Measurements from ENCODE around the gene DNMBP. TPM values are rescaled to one million over a fixed set of nuclear protein-coding genes. Genes with fewer than 3 reads are reported as not detected.
"Not testable (repeated sequence)": the region's sequence is repeated elsewhere in the genome, so short reads cannot be mapped to it uniquely, and the experiment has no call there.

DNMBP gene
- total RNA-seq, 1 experiment from 2014 or later = 39.3 TPM

DNA sequence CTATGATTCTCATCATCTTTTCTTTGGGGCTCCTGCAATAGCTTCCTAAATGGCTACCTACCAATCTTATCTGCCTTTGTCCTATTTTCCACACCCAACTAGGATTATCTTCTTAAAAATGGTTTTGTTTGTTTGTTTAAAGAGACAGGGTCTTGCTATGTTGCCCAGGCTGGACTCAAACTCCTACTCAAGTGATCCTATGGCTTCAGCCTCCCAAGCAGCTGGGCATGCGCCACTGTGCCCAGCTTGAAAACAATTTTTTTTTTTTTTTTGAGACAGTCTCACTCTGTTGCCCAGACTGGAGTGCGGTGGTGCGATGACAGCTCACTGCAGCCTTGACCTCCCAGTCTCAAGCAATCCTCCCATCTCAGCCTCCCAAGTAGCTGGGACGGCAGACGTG, 14.9 kb downstream of the DNMBP start:
- Histone ChIP-seq H3K4me3 (ENCODE audit: low read depth in 2 of 2, low read length in 2 of 2) (no peak overlapping the region), H3K36me3 (ENCODE audit: control insufficient read depth, insufficient read depth, low read length) (no peaks in the 10 kb centered on the region), H3K27ac (ENCODE audit: low read length) (no peak overlapping the region), H3K27me3 (ENCODE audit: control insufficient read depth, insufficient read depth, low read length) (no peaks in the 10 kb centered on the region), H3K9me3 (ENCODE audit: control insufficient read depth, insufficient read depth, low read depth, low read length) (no peaks in the 10 kb centered on the region), H3K4me1 (ENCODE audit: control insufficient read depth, insufficient read depth, low read length) (peaks cover 32% of the 10 kb centered on the region)
- intact Hi-C loops (cut with micrococcal nuclease; ENCODE audit: unreplicated experiment) (no loop called here), in situ Hi-C loops (cut with HindIII; ENCODE audit: low pct_unique_long_range_greater_than_20kb, low sequenced_read_pairs) (no loop called here)
- no TSS peak for BruUV-seq (replicated peaks)
- no peak for TF ChIP-seq SIN3A (IDR thresholded peaks at IDR 0.05; ENCODE audit: borderline replicate concordance, insufficient read depth, low read depth, low read length)
- TF ChIP-seq POLR2AphosphoS5 (IDR thresholded peaks at IDR 0.05; ENCODE audit: low read depth, low read length) = no peak
- TF ChIP-seq REST (IDR thresholded peaks at IDR 0.05; ENCODE audit: insufficient read depth in 1 of 2, low read depth in 2 of 2, low read length in 1 of 2) = no peak
- TF ChIP-seq TCF7L2 (IDR thresholded peaks at IDR 0.05; ENCODE audit: low read depth, low read length) = no peak
- TF ChIP-seq, protein P1, sequence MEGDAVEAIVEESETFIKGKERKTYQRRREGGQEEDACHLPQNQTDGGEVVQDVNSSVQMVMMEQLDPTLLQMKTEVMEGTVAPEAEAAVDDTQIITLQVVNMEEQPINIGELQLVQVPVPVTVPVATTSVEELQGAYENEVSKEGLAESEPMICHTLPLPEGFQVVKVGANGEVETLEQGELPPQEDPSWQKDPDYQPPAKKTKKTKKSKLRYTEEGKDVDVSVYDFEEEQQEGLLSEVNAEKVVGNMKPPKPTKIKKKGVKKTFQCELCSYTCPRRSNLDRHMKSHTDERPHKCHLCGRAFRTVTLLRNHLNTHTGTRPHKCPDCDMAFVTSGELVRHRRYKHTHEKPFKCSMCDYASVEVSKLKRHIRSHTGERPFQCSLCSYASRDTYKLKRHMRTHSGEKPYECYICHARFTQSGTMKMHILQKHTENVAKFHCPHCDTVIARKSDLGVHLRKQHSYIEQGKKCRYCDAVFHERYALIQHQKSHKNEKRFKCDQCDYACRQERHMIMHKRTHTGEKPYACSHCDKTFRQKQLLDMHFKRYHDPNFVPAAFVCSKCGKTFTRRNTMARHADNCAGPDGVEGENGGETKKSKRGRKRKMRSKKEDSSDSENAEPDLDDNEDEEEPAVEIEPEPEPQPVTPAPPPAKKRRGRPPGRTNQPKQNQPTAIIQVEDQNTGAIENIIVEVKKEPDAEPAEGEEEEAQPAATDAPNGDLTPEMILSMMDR (IDR thresholded peaks at IDR 0.05) = no peak
- ChIA-PET CTCF (no interaction called here), POLR2A (interaction anchor here (0.6 kb wide), 2 partner anchors 24 to 38 kb away, joined by 3 to 9 read pairs; no protein-coding TSS in a partner anchor)
- no peak for DNase-seq (ENCODE audit: low read depth, low spot score)
- ATAC-seq = no peak

GRCh38 chr10:99993701-99994689, 15.8 kb downstream of the DNMBP start:
- ChIA-PET CTCF (no interaction called here), POLR2A (interaction anchor here (0.6 kb wide), 3 partner anchors 23 to 275 kb away, joined by 3 to 9 read pairs (median 3); no protein-coding TSS in a partner anchor)
- H3K9me3 ChIP-seq (ENCODE audit: control insufficient read depth, insufficient read depth, low read depth, low read length) = no peaks in the 10 kb centered on the region
- no peak overlapping the region for H3K4me3 ChIP-seq (ENCODE audit: low read depth in 2 of 2, low read length in 2 of 2)
- no peak for TF ChIP-seq SIN3A (IDR thresholded peaks at IDR 0.05; ENCODE audit: borderline replicate concordance, insufficient read depth, low read depth, low read length)
- no peak for TF ChIP-seq TCF7L2 (IDR thresholded peaks at IDR 0.05; ENCODE audit: low read depth, low read length)
- TF ChIP-seq POLR2AphosphoS5 (IDR thresholded peaks at IDR 0.05; ENCODE audit: low read depth, low read length) = no peak
- TF ChIP-seq, protein P1 (IDR thresholded peaks at IDR 0.05) = no peak
- no peak for TF ChIP-seq REST (IDR thresholded peaks at IDR 0.05; ENCODE audit: insufficient read depth in 1 of 2, low read depth in 2 of 2, low read length in 1 of 2)
- H3K27ac ChIP-seq (ENCODE audit: low read length) = peak overlapping the region; percentile 1; the same call in 1 of the 2 replicates
- in situ Hi-C loops (cut with HindIII; ENCODE audit: low pct_unique_long_range_greater_than_20kb, low sequenced_read_pairs) = no loop called here
- intact Hi-C loops (cut with micrococcal nuclease; ENCODE audit: unreplicated experiment) = no loop called here
- DNase-seq (ENCODE audit: low read depth, low spot score) = no peak
- no peaks in the 10 kb centered on the region for H3K27me3 ChIP-seq (ENCODE audit: control insufficient read depth, insufficient read depth, low read length)
- H3K4me1 ChIP-seq (ENCODE audit: control insufficient read depth, insufficient read depth, low read length) = peaks cover 24% of the 10 kb centered on the region
- 0 out of 2 replicates have a peak, but pooled peaks have one; percentile 10 for ATAC-seq
- BruUV-seq (replicated peaks) = no TSS peak
- H3K36me3 ChIP-seq (ENCODE audit: control insufficient read depth, insufficient read depth, low read length) = no peaks in the 10 kb centered on the region

DNA sequence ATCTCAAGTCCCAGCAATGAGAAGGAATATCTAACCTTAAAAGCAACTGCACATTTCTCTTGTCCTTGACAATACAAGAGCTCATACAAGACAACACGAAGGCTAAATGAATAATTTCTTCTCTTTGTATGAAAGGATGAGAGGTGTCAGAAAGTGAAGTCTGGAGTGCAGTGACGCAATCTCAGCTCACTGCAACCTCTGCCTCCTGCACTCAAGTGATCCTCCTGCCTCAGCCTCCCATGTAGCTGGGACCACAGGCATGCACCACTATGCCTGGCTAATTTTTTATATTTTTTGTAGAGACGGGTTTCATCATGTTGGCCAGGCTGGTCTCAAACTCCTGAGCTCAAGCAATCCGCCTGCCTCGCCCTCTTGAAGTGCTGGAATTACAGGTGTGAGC, 24.1 kb downstream of the DNMBP start:
- BruUV-seq (replicated peaks); POLR2A ChIA-PET; H3K36me3 ChIP-seq (ENCODE audit: control insufficient read depth, insufficient read depth, low read length); intact Hi-C loops (cut with micrococcal nuclease; ENCODE audit: unreplicated experiment); in situ Hi-C loops (cut with HindIII; ENCODE audit: low pct_unique_long_range_greater_than_20kb, low sequenced_read_pairs); CTCF ChIA-PET; DNase-seq (ENCODE audit: low read depth, low spot score); H3K4me3 ChIP-seq (ENCODE audit: low read depth in 2 of 2, low read length in 2 of 2); ATAC-seq; H3K27me3 ChIP-seq (ENCODE audit: control insufficient read depth, insufficient read depth, low read length); H3K9me3 ChIP-seq (ENCODE audit: control insufficient read depth, insufficient read depth, low read depth, low read length): not testable (repeated sequence)
- Histone ChIP-seq H3K27ac (ENCODE audit: low read length) (peak overlapping the region; percentile 90), H3K4me1 (ENCODE audit: control insufficient read depth, insufficient read depth, low read length) (peaks cover 43% of the 10 kb centered on the region)

Measured in Panc1 (cell line).